Testis (tissue), 2 donors: ENCODE data around the gene TFCP2L1.

Experiments
- CTCF ChIP-seq, 3 experiments: fragments of 450-650 bp in 2 of 3; fragments of 200-600 bp in 1 of 3; sonication (generic) in 1 of 3; IDR thresholded peaks; one replicate each; pipeline ENCODE4 v1.5.1; 2016 to 2019; ENCODE audit warnings: antibody characterized with exemption in 3 of 3, mild to moderate bottlenecking in 2 of 3, moderate library complexity in 1 of 3
- POLR2A ChIP-seq: fragments of 450-650 bp; IDR thresholded peaks from one replicate; pipeline ENCODE4 v1.6.1; 2017; ENCODE audit warnings: antibody characterized with exemption, mild to moderate bottlenecking, moderate library complexity

GRCh38 chr2:121197369-121198091, 87.5 kb downstream of the TFCP2L1 start:
- TF ChIP-seq CTCF (IDR thresholded peaks at IDR 0.05) (no peak), POLR2A (no peak)
